B cell (primary cell): ENCODE measurements around the gene MED23. TPM values are rescaled to one million over a fixed set of nuclear protein-coding genes. Genes with fewer than 3 reads are reported as not detected.

Source experiments
- ATAC-seq: fragments of 200-7000 bp; cut with Tn5 transposase; one replicate; pipeline ENCODE4 v1.10.0; 2021; ENCODE audit warnings: low read depth, mild to moderate bottlenecking, moderate number of reproducible peaks, moderate library complexity
- CTCF ChIA-PET: fragments of 350-600 bp; sonication (Branson Sonifier 250); formaldehyde crosslinking; loops from one replicate; lab custom pipeline; 2021; ENCODE audit warnings: antibody characterized with exemption, inconsistent platforms; lab: Charles Lee
- POLR2A ChIA-PET: fragments of 350-600 bp; sonication (Branson Sonifier 250); formaldehyde crosslinking; loops from one replicate; lab custom pipeline; 2021; ENCODE audit warnings: antibody characterized with exemption; lab: Charles Lee
- DNase-seq: peaks from one replicate; pipeline ENCODE4 v3.0.0; 2013
- H2AFZ ChIP-seq: 2 replicates; pipeline ENCODE4 v1.6.1; 2012; ENCODE audit warnings: mild to moderate bottlenecking, low read depth, low read length; ENCODE audit not compliant: insufficient read depth, poor library complexity, severe bottlenecking
- H3K27ac ChIP-seq, 2 donors: 1 replicate in 1 of 2; 2 replicates in 1 of 2; pipeline ENCODE4 v1.5.1; 2012 to 2013; ENCODE audit warnings: low read length in 2 of 2, mild to moderate bottlenecking in 2 of 2, moderate library complexity in 1 of 2
- H3K27me3 ChIP-seq, 4 experiments: fragments of 200-600 bp in 1 of 4; sonication (generic) in 1 of 4; replicated peaks in 1 of 4; 1 replicate in 2 of 4; 2 replicates in 2 of 4; pipeline versions ENCODE4 v1.6.1 to v1.7.0; 2013 to 2016; ENCODE audit warnings: low read length in 3 of 4, mild to moderate bottlenecking in 2 of 4, mixed read lengths in 1 of 4, moderate library complexity in 1 of 4; ENCODE audit not compliant: insufficient read depth in 4 of 4, control insufficient read depth in 3 of 4; ENCODE audit errors: control extremely low read depth in 1 of 4
- H3K36me3 ChIP-seq, 2 experiments: replicated peaks in 1 of 2; 1 replicate in 1 of 2; 2 replicates in 1 of 2; pipeline versions ENCODE4 v1.6.1 to v1.7.1; 2013; ENCODE audit warnings: low read length in 1 of 2; ENCODE audit not compliant: insufficient read depth in 2 of 2, control insufficient read depth in 1 of 2; ENCODE audit errors: control extremely low read depth in 1 of 2, extremely low read depth in 1 of 2
- H3K4me1 ChIP-seq, 2 donors: fragments of 200-600 bp in 1 of 2; sonication (generic) in 1 of 2; 1 replicate in 1 of 2; 2 replicates in 1 of 2; pipeline versions ENCODE4 v1.5.1 to v1.6.1; 2013 to 2017; ENCODE audit warnings: low read length in 2 of 2; ENCODE audit not compliant: control insufficient read depth in 2 of 2, insufficient read depth in 2 of 2
- H3K4me2 ChIP-seq: replicated peaks from 2 replicates; pipeline ENCODE3; 2012; ENCODE audit warnings: mild to moderate bottlenecking, low read depth, low read length; ENCODE audit not compliant: poor library complexity, severe bottlenecking
- H3K4me3 ChIP-seq, 5 experiments: fragments of 200-600 bp in 1 of 5; sonication (generic) in 1 of 5; 1 replicate in 3 of 5; 2 replicates in 2 of 5; pipeline versions ENCODE4 v1.5.1 to v1.7.0; 2011 to 2016; ENCODE audit warnings: low read length in 4 of 5, mild to moderate bottlenecking in 4 of 5, low read depth in 2 of 5, control low read depth in 1 of 5, moderate library complexity in 1 of 5; ENCODE audit not compliant: insufficient read depth in 1 of 5; ENCODE audit errors: control extremely low read depth in 1 of 5, extremely low read depth in 1 of 5
- H3K79me2 ChIP-seq: fragments of 200-600 bp; sonication (generic); one replicate; pipeline ENCODE4 v1.6.0; 2016; ENCODE audit warnings: low read length; ENCODE audit not compliant: control insufficient read depth, insufficient read depth
- H3K9ac ChIP-seq: fragments of 200-600 bp; sonication (generic); 2 replicates; pipeline ENCODE4 v1.6.1; 2017; ENCODE audit warnings: mild to moderate bottlenecking, low read length, moderate library complexity
- H3K9me3 ChIP-seq, 3 donors: one replicate each; pipeline versions ENCODE4 v1.6.1 to v1.7.1; 2013; ENCODE audit warnings: low read length in 2 of 3; ENCODE audit not compliant: control insufficient read depth in 2 of 3, insufficient read depth in 1 of 3; ENCODE audit errors: control extremely low read depth in 1 of 3
- H4K20me1 ChIP-seq: 2 replicates; pipeline ENCODE4 v1.6.0; 2012; ENCODE audit warnings: mild to moderate bottlenecking, low read length; ENCODE audit not compliant: insufficient read depth, control insufficient read depth, poor library complexity, severe bottlenecking
- H3K27ac Mint-ChIP-seq: one replicate; pipeline ENCODE4 v1.8.0; 2021; ENCODE audit warnings: mixed read lengths
- H3K27me3 Mint-ChIP-seq: one replicate; pipeline ENCODE4 v1.8.0; 2021; ENCODE audit warnings: mixed read lengths
- H3K4me1 Mint-ChIP-seq: one replicate; pipeline ENCODE4 v1.8.0; 2021; ENCODE audit warnings: mixed read lengths
- H3K4me3 Mint-ChIP-seq: one replicate; pipeline ENCODE4 v1.8.0; 2021; ENCODE audit warnings: mixed read lengths
- H3K9me3 Mint-ChIP-seq: one replicate; pipeline ENCODE4 v1.8.0; 2022; ENCODE audit warnings: mixed read lengths; ENCODE audit not compliant: insufficient read depth
- EZH2 ChIP-seq: IDR thresholded peaks from 2 replicates; pipeline ENCODE4 v1.6.1; 2012; ENCODE audit warnings: borderline replicate concordance, low read depth, mild to moderate bottlenecking, moderate library complexity, low read length; ENCODE audit not compliant: insufficient read depth, poor library complexity, severe bottlenecking
- WGBS: methylation state at CpG from one replicate; pipeline ENCODE4 v1.1.5; 2013; ENCODE audit warnings: missing lambda C conversion rate; ENCODE audit not compliant: insufficient coverage; 5-methylcytosine and 5-hydroxymethylcytosine counted together
- intact Hi-C: fragments of 100-400 bp; cut with micrococcal nuclease; formaldehyde crosslinking; loops from one replicate; pipeline ENCODE4 v1.10.0; 2022
- polyA plus RNA-seq: library from polyadenylated mRNA; depleted of rRNA; stranded (reverse); fragments of >200 nt; gene quantifications from 2 replicates; pipeline ENCODE4 v1.2.3, GENCODE V29; 2012
- total RNA-seq, 2 donors: library from RNA; stranded (reverse); fragments of 120-200 nt in 1 of 2; gene quantifications; 1 replicate in 1 of 2; 2 replicates in 1 of 2; pipeline versions ENCODE4 v1.2.3 to v1.2.4, GENCODE V29; 2013 to 2022
- TF ChIP-seq, protein P1 (sequence below): fragments of 200-600 bp; IDR thresholded peaks from one replicate; pipeline ENCODE4 v1.8.0; 2022; ENCODE audit warnings: antibody characterized with exemption, mild to moderate bottlenecking

MED23 gene
- total and polyA plus RNA-seq, 2 donors (not counting 1 experiment from before 2014, with no cell fraction given) = 22.7 to 57.1 TPM

DNA sequence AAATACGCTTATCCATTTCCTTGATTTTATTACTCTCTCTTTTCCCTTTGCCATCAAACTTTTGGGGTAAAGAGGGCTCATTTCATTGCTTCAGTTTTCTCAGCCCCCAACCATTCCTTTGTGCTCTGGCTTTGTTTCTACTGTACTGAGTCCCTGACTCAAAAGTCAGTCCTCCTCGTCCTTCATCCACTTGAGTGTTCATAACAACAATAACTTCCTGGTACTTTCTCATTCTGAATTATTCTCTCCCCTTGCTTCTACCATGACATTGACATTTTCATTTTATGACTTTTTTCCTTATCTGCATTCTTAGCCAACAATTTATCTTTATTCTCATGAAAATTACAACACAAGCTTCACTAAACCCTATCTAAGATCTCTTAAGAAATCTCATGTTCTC is 10.0 kb upstream of the MED23 start:
- Histone ChIP-seq H4K20me1 (no peaks in the 10 kb centered on the region), H3K4me2 (no peak overlapping the region), H2AFZ (no peak overlapping the region), H3K9ac (no peak overlapping the region), H3K27ac (no peak overlapping the region), H3K79me2 (no peaks in the 10 kb centered on the region), H3K27me3 (peaks cover 0 to 3% (median 0%) of the 10 kb centered on the region in 4 experiments), H3K9me3 (no peaks in the 10 kb centered on the region), H3K4me3 (no peak overlapping the region), H3K4me1 (peaks cover 10 to 19% of the 10 kb centered on the region in 2 donors), H3K36me3 (no peaks in the 10 kb centered on the region)
- ATAC-seq (no peak), DNase-seq (no peak)
- H3K4me1 Mint-ChIP-seq = peaks cover 14% of the 10 kb centered on the region
- CTCF ChIA-PET = interaction anchor here (0.7 to 2.6 kb wide), 3 partner anchors 9 to 56 kb away, joined by 3 to 15 read pairs (median 3); partner anchors contain the start of gene MED23
- no peak overlapping the region for H3K4me3 Mint-ChIP-seq
- intact Hi-C loops = no loop called here
- no peak overlapping the region for H3K27ac Mint-ChIP-seq
- H3K9me3 Mint-ChIP-seq = no peaks in the 10 kb centered on the region
- H3K27me3 Mint-ChIP-seq = peaks cover 22% of the 10 kb centered on the region
- TF ChIP-seq, protein P1, sequence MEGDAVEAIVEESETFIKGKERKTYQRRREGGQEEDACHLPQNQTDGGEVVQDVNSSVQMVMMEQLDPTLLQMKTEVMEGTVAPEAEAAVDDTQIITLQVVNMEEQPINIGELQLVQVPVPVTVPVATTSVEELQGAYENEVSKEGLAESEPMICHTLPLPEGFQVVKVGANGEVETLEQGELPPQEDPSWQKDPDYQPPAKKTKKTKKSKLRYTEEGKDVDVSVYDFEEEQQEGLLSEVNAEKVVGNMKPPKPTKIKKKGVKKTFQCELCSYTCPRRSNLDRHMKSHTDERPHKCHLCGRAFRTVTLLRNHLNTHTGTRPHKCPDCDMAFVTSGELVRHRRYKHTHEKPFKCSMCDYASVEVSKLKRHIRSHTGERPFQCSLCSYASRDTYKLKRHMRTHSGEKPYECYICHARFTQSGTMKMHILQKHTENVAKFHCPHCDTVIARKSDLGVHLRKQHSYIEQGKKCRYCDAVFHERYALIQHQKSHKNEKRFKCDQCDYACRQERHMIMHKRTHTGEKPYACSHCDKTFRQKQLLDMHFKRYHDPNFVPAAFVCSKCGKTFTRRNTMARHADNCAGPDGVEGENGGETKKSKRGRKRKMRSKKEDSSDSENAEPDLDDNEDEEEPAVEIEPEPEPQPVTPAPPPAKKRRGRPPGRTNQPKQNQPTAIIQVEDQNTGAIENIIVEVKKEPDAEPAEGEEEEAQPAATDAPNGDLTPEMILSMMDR = no peak
- no peak for TF ChIP-seq EZH2
- POLR2A ChIA-PET = no interaction called here
- 71% methylated on average over 1 of the region's 2 CpGs for WGBS

DNA sequence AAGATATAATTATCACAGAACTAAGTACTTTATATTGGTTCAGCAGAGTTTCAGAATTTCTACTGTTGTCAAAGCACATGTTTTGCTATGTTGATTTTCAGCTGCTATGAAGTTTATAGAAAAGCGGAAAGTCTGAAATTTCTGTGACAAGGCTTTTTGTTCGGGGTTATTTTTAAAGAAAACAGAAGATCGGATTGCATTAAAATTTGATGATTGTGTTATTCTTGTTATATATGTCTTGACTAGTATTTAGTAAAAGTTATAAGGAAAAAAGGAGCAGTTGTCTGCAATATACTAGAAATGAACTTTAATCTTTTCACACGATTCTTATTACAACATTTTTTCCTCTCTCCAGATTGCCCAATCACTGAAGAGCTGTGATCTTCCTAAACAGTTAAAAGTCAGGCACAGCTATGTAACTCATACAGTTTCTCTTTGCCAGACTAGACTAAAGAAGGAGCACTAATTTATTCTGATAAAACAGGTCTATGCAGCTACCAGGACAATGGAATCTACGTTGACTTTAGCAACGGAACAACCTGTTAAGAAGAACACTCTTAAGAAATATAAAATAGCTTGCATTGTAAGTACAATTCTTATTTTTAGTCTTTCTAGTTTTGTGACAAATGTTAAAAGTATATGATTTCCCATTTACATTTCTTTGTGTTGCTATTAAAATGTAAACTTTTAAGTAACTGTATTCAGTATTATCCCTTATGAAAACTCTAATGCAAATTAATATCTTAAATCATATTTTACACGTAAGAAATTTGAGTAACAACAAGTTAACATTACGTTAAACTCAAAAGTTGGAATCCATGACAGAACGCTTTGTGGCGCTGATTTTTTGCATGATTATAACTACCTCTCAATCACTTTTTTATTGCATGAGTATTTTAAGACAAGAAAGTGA is 9.1 kb upstream of the MED23 start, which contains the start of gene ENPP3:
Gene ENPP3, plus strand, starts transcription at position 423 of the 913 bp plus-strand sequence. Its CDS starts 83 bp downstream, at position 506.
- Mint-ChIP-seq H3K27ac (no peak within 1 kb of the TSS), H3K9me3 (no peaks in the 10 kb centered on the region), H3K27me3 (peaks cover 22% of the 10 kb centered on the region), H3K4me3 (no peak within 1 kb of the TSS), H3K4me1 (peaks cover 14% of the 10 kb centered on the region)
- H3K4me1 ChIP-seq = peaks cover 10 to 19% of the 10 kb centered on the region in 2 donors
- no peak within 1 kb of the TSS for H3K4me3 ChIP-seq
- intact Hi-C loops = no loop called here
- no peak within 1 kb of the TSS for H2AFZ ChIP-seq
- no peaks in the 10 kb centered on the region for H4K20me1 ChIP-seq
- H3K4me2 ChIP-seq = peak within 1 kb of the TSS; percentile 3
- no peak for DNase-seq
- H3K27me3 ChIP-seq = peaks cover 0 to 3% (median 0%) of the 10 kb centered on the region in 4 experiments
- H3K79me2 ChIP-seq = no peaks in the 10 kb centered on the region
- CTCF ChIA-PET = interaction anchor here (1.3 kb wide), 1 partner anchor 9 kb away, joined by 6 read pairs; the partner anchor contains the start of gene MED23
- H3K9me3 ChIP-seq = no peaks in the 10 kb centered on the region
- TF ChIP-seq, protein P1 = no peak
- TF ChIP-seq EZH2 = no peak
- no peak within 1 kb of the TSS for H3K9ac ChIP-seq
- no peaks in the 10 kb centered on the region for H3K36me3 ChIP-seq
- no peak within 1 kb of the TSS for H3K27ac ChIP-seq
- ATAC-seq = no peak
- 89% methylated on average over 1 of the region's 10 CpGs for WGBS
- POLR2A ChIA-PET = interaction anchor here (0.9 kb wide), 1 partner anchor 9 kb away, joined by 3 read pairs; no protein-coding TSS in a partner anchor
